Astrocyte of the spinal cord (primary cell): ENCODE results near the gene TMEM255B.

Experiments used
- DNase-seq: peaks from one replicate; pipeline ENCODE4 v3.0.0; 2011; ENCODE audit warnings: low read depth, low spot score
- H3K4me3 ChIP-seq: 2 replicates; pipeline ENCODE4 v1.5.1; 2011; ENCODE audit warnings: low read depth, mild to moderate bottlenecking, low read length, moderate library complexity
- CTCF ChIP-seq: IDR thresholded peaks from 2 replicates; pipeline ENCODE4 v1.5.1; 2012; ENCODE audit warnings: low read depth, mild to moderate bottlenecking, low read length, inconsistent platforms
- in situ Hi-C: cut with HindIII; loops from 2 replicates; pipeline ENCODE4 v1.10.0; 2017; ENCODE audit warnings: low sequenced_read_pairs

TMEM255B gene

DNA sequence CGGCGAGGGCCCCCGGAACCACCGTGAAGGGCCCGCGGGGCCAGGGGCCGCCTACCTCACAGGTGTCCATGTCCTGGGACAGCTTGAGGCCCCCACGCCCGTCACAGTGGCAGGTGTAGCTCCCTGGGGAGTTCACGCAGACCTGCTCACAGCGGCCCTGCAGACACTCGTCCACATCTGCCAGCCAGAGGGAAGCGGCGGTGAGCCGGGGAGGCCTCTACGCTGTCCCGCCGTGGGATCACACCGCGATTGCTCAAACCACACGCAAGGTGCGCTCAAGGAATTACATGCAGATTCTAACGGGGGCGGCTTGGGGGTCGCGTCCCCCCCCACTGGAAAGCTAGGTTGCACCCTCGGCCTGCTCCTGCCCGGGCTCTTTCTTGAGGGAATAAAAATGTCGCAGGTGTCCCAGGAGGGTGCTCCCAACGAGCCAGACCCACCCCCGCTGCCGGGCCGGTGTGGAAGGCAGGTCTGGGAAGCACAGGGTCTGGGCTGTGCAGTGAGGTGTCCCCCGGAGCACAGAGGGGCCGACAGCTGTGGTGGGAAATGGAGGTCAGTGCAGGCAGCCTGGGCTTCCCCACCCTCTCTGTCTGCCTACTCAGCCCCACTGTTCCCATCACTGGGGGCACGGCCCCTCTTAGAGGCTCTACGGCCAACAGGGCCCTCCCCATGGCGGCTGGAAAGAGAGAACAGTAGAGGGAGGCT, 75.6 kb downstream of the TMEM255B start:
- in situ Hi-C loops: no loop called here
- no peak for DNase-seq
- no peak for TF ChIP-seq CTCF
- H3K4me3 ChIP-seq: no peak overlapping the region

- in situ Hi-C loops: no loop called here
- TF ChIP-seq CTCF: no peak
- H3K4me3 ChIP-seq: no peak overlapping the region
- DNase-seq: peak; percentile 90
These were observed 76.6 kb downstream of the TMEM255B start for GRCh38 chr13:113835461-113836270.

DNA sequence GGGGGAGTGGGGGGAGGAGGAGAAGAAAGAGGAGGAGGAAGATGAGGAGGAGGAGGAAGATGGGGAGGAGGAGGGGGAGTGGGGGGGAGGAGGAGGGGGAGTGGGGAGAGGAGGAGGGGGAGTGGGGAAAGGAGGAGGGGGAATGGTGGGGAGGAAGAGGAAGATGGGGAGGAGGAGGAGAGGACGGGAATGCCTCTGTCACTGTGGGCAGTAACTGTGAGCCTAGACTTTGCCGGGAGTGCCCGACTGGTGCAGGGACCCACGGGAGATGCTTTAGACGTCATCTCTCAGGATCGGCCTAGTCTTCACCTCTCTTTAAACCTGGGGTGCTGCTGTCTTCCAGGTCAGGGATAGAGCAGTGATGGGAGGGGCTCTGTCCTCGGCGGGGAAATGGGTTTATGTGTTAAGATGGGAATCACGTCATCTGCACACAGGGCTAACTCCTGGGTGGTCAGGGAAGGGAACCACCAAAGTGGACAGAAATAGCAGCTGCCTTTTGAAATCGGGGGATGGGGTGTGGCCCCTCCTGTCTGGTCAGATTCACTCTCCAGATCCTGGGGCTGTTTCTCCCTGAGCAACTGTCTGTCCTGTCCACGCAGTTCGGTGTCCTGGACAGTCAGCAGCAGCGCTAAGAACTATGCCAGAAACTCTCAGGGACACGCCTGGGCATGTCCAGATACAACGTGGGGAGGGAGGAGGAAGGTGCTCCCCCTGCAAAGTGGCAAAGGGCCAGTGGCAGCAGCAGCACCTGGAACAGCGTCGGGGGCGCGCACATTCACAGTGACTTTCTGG, 77.9 kb downstream of the TMEM255B start:
- no peak for TF ChIP-seq CTCF
- in situ Hi-C loops: no loop called here
- no peak overlapping the region for H3K4me3 ChIP-seq
- DNase-seq: peak; percentile 94

DNA sequence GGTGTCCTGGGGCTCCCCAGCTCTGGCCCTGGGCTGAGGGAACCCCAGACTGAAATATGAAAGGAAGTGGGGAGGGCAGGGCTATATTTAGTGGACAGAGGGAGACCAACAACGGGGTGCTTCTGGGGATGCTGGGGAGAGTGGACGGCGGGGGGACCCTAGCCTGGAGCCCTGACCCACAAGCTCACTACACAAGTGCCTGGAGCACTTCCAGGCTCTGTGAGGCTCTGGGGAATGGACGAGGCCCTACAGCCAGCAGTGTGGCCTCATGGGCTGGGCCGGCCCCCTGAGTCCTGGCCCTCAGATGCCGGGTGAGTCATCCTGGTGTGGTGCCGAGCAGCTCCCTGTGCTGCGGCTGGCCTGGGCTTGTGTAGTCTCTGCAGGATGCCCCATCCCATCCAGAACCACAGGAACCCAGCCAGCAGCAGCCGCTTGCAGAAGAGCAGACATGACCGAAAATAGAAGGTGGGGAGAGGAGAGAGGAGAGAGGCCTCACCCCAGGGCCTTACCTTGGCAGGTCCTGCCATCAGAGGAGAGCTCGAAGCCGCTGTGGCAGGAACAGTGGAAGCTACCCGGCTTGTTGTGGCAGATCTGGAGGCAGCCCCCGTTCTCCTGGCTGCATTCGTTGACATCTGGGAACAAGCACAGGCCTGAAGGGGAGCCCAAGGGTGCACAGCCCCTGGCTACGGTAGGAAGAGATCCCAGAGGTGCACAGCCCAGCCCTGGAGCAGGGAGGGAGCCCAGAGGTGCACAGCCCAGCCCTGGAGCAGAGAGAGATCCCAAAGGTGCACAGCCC, 78.7 kb downstream of the TMEM255B start:
- H3K4me3 ChIP-seq: peak overlapping the region; percentile 33
- peak; percentile 100 for DNase-seq
- in situ Hi-C loops: no loop called here
- TF ChIP-seq CTCF: no peak

DNA sequence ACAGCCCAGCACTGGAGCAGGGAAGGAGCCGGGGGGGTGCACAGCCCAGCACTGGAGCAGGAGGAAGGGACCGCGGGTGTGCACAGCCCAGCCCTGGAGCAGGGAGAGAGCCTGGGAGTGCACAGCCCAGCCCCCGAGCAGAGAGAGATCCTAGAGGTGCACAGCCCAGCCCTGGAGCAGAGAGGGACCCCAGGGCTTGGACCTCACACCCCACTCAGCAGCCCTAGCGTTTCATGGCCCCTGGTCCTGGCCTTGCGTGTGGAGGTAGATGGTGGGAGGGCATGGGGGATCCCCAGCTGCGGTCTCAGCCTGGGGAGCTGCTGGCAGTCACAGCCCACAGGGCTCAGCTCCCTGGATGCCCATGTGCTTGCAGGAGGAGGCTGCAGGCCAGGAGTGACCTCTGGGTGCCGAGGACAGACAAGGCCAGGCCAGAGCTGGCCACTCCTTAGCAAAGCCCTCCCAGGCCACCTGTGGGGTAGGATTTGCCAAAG, 79.7 kb downstream of the TMEM255B start:
- no peak for TF ChIP-seq CTCF
- in situ Hi-C loops: no loop called here
- no peak for DNase-seq
- peak overlapping the region; percentile 33 for H3K4me3 ChIP-seq
